GM23338 (cell line): ENCODE data around the gene LMBRD1. TPM values are rescaled to one million over a fixed set of nuclear protein-coding genes. Genes with fewer than 3 reads are reported as not detected.

Source experiments
- ATAC-seq: fragments of 200-7000 bp; cut with Tn5 transposase; 3 replicates; pipeline ENCODE4 v1.9.1; 2020
- DNase-seq: peaks from one replicate; pipeline ENCODE4 v3.0.0-alpha.2; 2015; ENCODE audit warnings: low spot score
- H2AFZ ChIP-seq: fragments of 200-600 bp; sonication (generic); 2 replicates; pipeline ENCODE4 v1.8.0; 2016; ENCODE audit warnings: antibody characterized with exemption, mild to moderate bottlenecking, moderate library complexity
- H3F3A ChIP-seq: fragments of 200-600 bp; sonication (generic); replicated peaks from 2 replicates; pipeline ENCODE4 v1.8.0; 2017; ENCODE audit warnings: antibody characterized with exemption, mixed run types, low read depth
- H3K27ac ChIP-seq: fragments of 200-600 bp; sonication (generic); 2 replicates; pipeline ENCODE4 v1.6.1; 2016; ENCODE audit warnings: low read depth
- H3K27me3 ChIP-seq: fragments of 200-600 bp; sonication (generic); 2 replicates; pipeline ENCODE4 v1.8.0; 2016; ENCODE audit warnings: mild to moderate bottlenecking, mixed run types, moderate library complexity; ENCODE audit not compliant: insufficient read depth
- H3K36me3 ChIP-seq: fragments of 200-600 bp; sonication (generic); 2 replicates; pipeline ENCODE4 v1.8.0; 2016; ENCODE audit warnings: mild to moderate bottlenecking; ENCODE audit not compliant: insufficient read depth
- H3K4me1 ChIP-seq: fragments of 200-600 bp; sonication (generic); 2 replicates; pipeline ENCODE4 v1.8.0; 2016; ENCODE audit warnings: mild to moderate bottlenecking, moderate library complexity; ENCODE audit not compliant: insufficient read depth
- H3K4me2 ChIP-seq: fragments of 200-600 bp; sonication (generic); 2 replicates; pipeline ENCODE4 v1.7.1; 2017; ENCODE audit warnings: mixed run types
- H3K4me3 ChIP-seq: fragments of 200-600 bp; sonication (generic); 2 replicates; pipeline ENCODE4 v1.6.1; 2016; ENCODE audit warnings: mixed run types
- H3K79me2 ChIP-seq: fragments of 200-600 bp; sonication (generic); replicated peaks from 2 replicates; pipeline ENCODE4 v1.8.0; 2017; ENCODE audit warnings: mild to moderate bottlenecking; ENCODE audit not compliant: insufficient read depth
- H3K9me2 ChIP-seq: fragments of 200-600 bp; sonication (generic); 2 replicates; pipeline ENCODE4 v1.8.0; 2017; ENCODE audit not compliant: insufficient read depth
- H4K20me1 ChIP-seq: fragments of 200-600 bp; sonication (generic); replicated peaks from 2 replicates; pipeline ENCODE4 v1.8.0; 2017; ENCODE audit warnings: mild to moderate bottlenecking; ENCODE audit not compliant: insufficient read depth
- H3K27ac Mint-ChIP-seq: 2 replicates; pipeline ENCODE4 v1.8.0; 2020; ENCODE audit warnings: inconsistent platforms, mild to moderate bottlenecking, moderate library complexity, mixed read lengths
- H3K27me3 Mint-ChIP-seq: 3 replicates; pipeline ENCODE4 v1.8.0; 2022; ENCODE audit warnings: low read depth, mild to moderate bottlenecking, moderate library complexity, mixed read lengths, inconsistent platforms; ENCODE audit not compliant: insufficient read depth, poor library complexity
- H3K36me3 Mint-ChIP-seq: 3 replicates; pipeline ENCODE4 v1.8.0; 2021; ENCODE audit warnings: low read depth, mild to moderate bottlenecking, inconsistent platforms, moderate library complexity, mixed read lengths
- H3K4me1 Mint-ChIP-seq: 3 replicates; pipeline ENCODE4 v1.8.0; 2020; ENCODE audit warnings: mild to moderate bottlenecking, inconsistent platforms, mixed read lengths
- H3K4me3 Mint-ChIP-seq: 3 replicates; pipeline ENCODE4 v1.8.0; 2021; ENCODE audit warnings: moderate library complexity, mild to moderate bottlenecking, inconsistent platforms, mixed read lengths
- H3K9me3 Mint-ChIP-seq: 3 replicates; pipeline ENCODE4 v1.8.0; 2020; ENCODE audit warnings: moderate library complexity, mild to moderate bottlenecking, inconsistent platforms, mixed read lengths
- CREB1 ChIP-seq: fragments of 250-450 bp; sonication (Bioruptor Pico); IDR thresholded peaks from 2 replicates; pipeline ENCODE4 v1.5.0; 2020; ENCODE audit warnings: low read depth, mild to moderate bottlenecking, moderate library complexity
- CTCF ChIP-seq, 2 experiments: fragments of 200-600 bp in 1 of 2; sonication (generic) in 1 of 2; conservative IDR thresholded peaks; 2 replicates each; pipeline versions ENCODE4 v1.5.1 to v1.6.1; 2016 to 2017; ENCODE audit warnings: antibody characterized with exemption in 2 of 2, low read depth in 2 of 2, mild to moderate bottlenecking in 2 of 2, moderate library complexity in 1 of 2
- ETS1 ChIP-seq: IDR thresholded peaks from 2 replicates; pipeline ENCODE4 v1.6.1; 2016; ENCODE audit warnings: antibody characterized with exemption
- EZH2 ChIP-seq: fragments of 200-600 bp; sonication (generic); IDR thresholded peaks from one replicate; pipeline ENCODE4 v1.8.0; 2017; ENCODE audit warnings: antibody characterized with exemption, mild to moderate bottlenecking, low read depth; ENCODE audit not compliant: unreplicated experiment
- EZH2phosphoT487 ChIP-seq: fragments of 200-600 bp; sonication (generic); IDR thresholded peaks from one replicate; pipeline ENCODE4 v1.8.1; 2018; ENCODE audit warnings: antibody characterized with exemption; ENCODE audit not compliant: unreplicated experiment
- JUNB ChIP-seq: IDR thresholded peaks from one replicate; pipeline ENCODE4 v1.6.1; 2016; ENCODE audit warnings: antibody characterized with exemption; ENCODE audit not compliant: unreplicated experiment
- NANOG ChIP-seq: IDR thresholded peaks from 2 replicates; pipeline ENCODE4 v1.6.1; 2016; ENCODE audit warnings: antibody characterized with exemption, borderline replicate concordance
- POLR2AphosphoS5 ChIP-seq: IDR thresholded peaks from 2 replicates; pipeline ENCODE4 v1.6.1; 2016; ENCODE audit warnings: antibody characterized with exemption, low read depth
- REST ChIP-seq: IDR thresholded peaks from one replicate; pipeline ENCODE4 v1.6.1; 2018; ENCODE audit warnings: antibody characterized with exemption; ENCODE audit not compliant: unreplicated experiment
- STAT1 ChIP-seq: IDR thresholded peaks from one replicate; pipeline ENCODE4 v1.6.1; 2016; ENCODE audit warnings: antibody characterized with exemption; ENCODE audit not compliant: unreplicated experiment
- ZNF114 ChIP-seq: fragments of 250-450 bp; sonication (Bioruptor Pico); IDR thresholded peaks from 2 replicates; pipeline ENCODE4 v1.5.0; 2020; ENCODE audit warnings: mild to moderate bottlenecking, moderate library complexity
- ZNF331 ChIP-seq: fragments of 250-450 bp; sonication (Bioruptor Pico); IDR thresholded peaks from 2 replicates; pipeline ENCODE4 v1.5.0; 2020; ENCODE audit warnings: low read depth, mild to moderate bottlenecking, moderate library complexity
- ZNF462 ChIP-seq: fragments of 250-450 bp; sonication (Bioruptor Pico); IDR thresholded peaks from 2 replicates; pipeline ENCODE4 v1.5.0; 2020; ENCODE audit warnings: mild to moderate bottlenecking, moderate library complexity
- polyA plus RNA-seq: library from polyadenylated mRNA; unstranded; fragments of >200 nt; fragmentation: Nextera tagmentation; extraction: Ambion mirVana; gene quantifications from 2 replicates; pipeline ENCODE4 v1.2.1, GENCODE V29; 2016
- total RNA-seq: library from RNA; depleted of rRNA; stranded (reverse); fragments of >200 nt; shearing (Covaris generic); gene quantifications from 2 replicates; pipeline ENCODE4 v1.2.3, GENCODE V29; 2014

Gene LMBRD1
- total and polyA plus RNA-seq, 2 experiments from 2014 or later: 20.3 to 21.0 TPM

GRCh38 chr6:69706724-69707123, 90.1 kb downstream of the LMBRD1 start:
- Mint-ChIP-seq H3K27me3 (no peaks in the 10 kb centered on the region), H3K4me1 (no peaks in the 10 kb centered on the region), H3K9me3 (no peaks in the 10 kb centered on the region), H3K36me3 (no peaks in the 10 kb centered on the region), H3K4me3 (no peak overlapping the region), H3K27ac (no peak overlapping the region)
- Histone ChIP-seq H3K4me1 (no peaks in the 10 kb centered on the region), H3K9me2 (no peaks in the 10 kb centered on the region), H4K20me1 (no peaks in the 10 kb centered on the region), H2AFZ (no peak overlapping the region), H3K27ac (no peak overlapping the region), H3K27me3 (no peaks in the 10 kb centered on the region), H3K4me2 (no peak overlapping the region), H3K79me2 (no peaks in the 10 kb centered on the region), H3F3A (no peaks in the 10 kb centered on the region), H3K36me3 (no peaks in the 10 kb centered on the region), H3K4me3 (no peak overlapping the region)
- TF ChIP-seq ZNF114 (CRISPR knock-in tag): no peak
- TF ChIP-seq ETS1: no peak
- no peak for TF ChIP-seq EZH2
- TF ChIP-seq POLR2AphosphoS5: no peak
- no peak for TF ChIP-seq STAT1
- no peak for TF ChIP-seq JUNB
- no peak for TF ChIP-seq REST
- TF ChIP-seq ZNF462 (CRISPR knock-in tag): no peak
- no peak for TF ChIP-seq CTCF (conservative IDR thresholded peaks at IDR 0.05; ENCODE audit: low read depth in 2 of 2)
- no peak for TF ChIP-seq NANOG
- no peak for TF ChIP-seq EZH2phosphoT487
- no peak for TF ChIP-seq ZNF331 (CRISPR knock-in tag)
- no peak for TF ChIP-seq CREB1 (CRISPR knock-in tag)
- DNase-seq: no peak
- no peak for ATAC-seq
